HT1080 (cell line): ENCODE measurements around the gene HOOK1. TPM values are rescaled to one million over a fixed set of nuclear protein-coding genes. Genes with fewer than 3 reads are reported as not detected.
"Not testable (repeated sequence)": the region's sequence is repeated elsewhere in the genome, so short reads cannot be mapped to it uniquely, and the experiment has no call there.

Source experiments
- DNase-seq: peaks from one replicate; pipeline ENCODE4 v3.0.0-alpha.2; 2015; ENCODE audit warnings: low read depth
- total RNA-seq: library from RNA; depleted of rRNA; stranded (reverse); fragments of >200 nt; shearing (Covaris generic); gene quantifications from 2 replicates; pipeline ENCODE4 v1.2.3, GENCODE V29; 2014

Gene HOOK1
- total RNA-seq, 1 experiment from 2014 or later, result not detected

GRCh38 chr1:59885160-59885832 is 70.5 kb downstream of the HOOK1 start:
- DNase-seq, result no peak

GRCh38 chr1:59892841-59893811 is 78.4 kb downstream of the HOOK1 start:
- DNase-seq, result no peak

- DNase-seq, result no peak
Measured at GRCh38 chr1:59897165-59897564, 82.4 kb downstream of the HOOK1 start.

GRCh38 chr1:59898927-59899326 is 84.2 kb downstream of the HOOK1 start:
- no peak for DNase-seq

- no peak for DNase-seq
Measured at GRCh38 chr1:59900640-59901039, 85.9 kb downstream of the HOOK1 start.

- no peak for DNase-seq
Measured at GRCh38 chr1:59901770-59902388, 87.1 kb downstream of the HOOK1 start.

- DNase-seq, result peak; percentile 27
Measured at GRCh38 chr1:59903141-59903754, 88.5 kb downstream of the HOOK1 start.

GRCh38 chr1:59906931-59907330 is 92.2 kb downstream of the HOOK1 start:
- no peak for DNase-seq

- DNase-seq, result no peak
Measured at GRCh38 chr1:59908084-59908483, 93.3 kb downstream of the HOOK1 start.

- DNase-seq, result no peak
Measured at GRCh38 chr1:59908682-59909081, 93.9 kb downstream of the HOOK1 start.

GRCh38 chr1:59914791-59915286 is 100.1 kb downstream of the HOOK1 start:
- DNase-seq, result not testable (repeated sequence)

GRCh38 chr1:59915516-59915915 is 100.8 kb downstream of the HOOK1 start:
- no peak for DNase-seq

GRCh38 chr1:59917026-59917784 is 102.5 kb downstream of the HOOK1 start:
- DNase-seq, result no peak

- no peak for DNase-seq
Measured at GRCh38 chr1:59917785-59918180, 103.0 kb downstream of the HOOK1 start.

- no peak for DNase-seq
Measured at GRCh38 chr1:59919746-59920145, 105.0 kb downstream of the HOOK1 start.

- not testable (repeated sequence) for DNase-seq
Measured at GRCh38 chr1:59921258-59921899, 106.6 kb downstream of the HOOK1 start.

- DNase-seq, result no peak
Measured at GRCh38 chr1:59924653-59925052, 109.9 kb downstream of the HOOK1 start.
